Activated CD4-positive, alpha-beta T cell treated with anti-CD3 and anti-CD28 coated beads for 24 hours (primary cell): ENCODE data around the gene SALL3.

ENCODE experiments used
- DNase-seq, 2 donors: peaks; one replicate each; pipeline ENCODE4 v3.0.0-alpha.2; 2020; ENCODE audit warnings: low read depth in 2 of 2

The SALL3 gene

DNA sequence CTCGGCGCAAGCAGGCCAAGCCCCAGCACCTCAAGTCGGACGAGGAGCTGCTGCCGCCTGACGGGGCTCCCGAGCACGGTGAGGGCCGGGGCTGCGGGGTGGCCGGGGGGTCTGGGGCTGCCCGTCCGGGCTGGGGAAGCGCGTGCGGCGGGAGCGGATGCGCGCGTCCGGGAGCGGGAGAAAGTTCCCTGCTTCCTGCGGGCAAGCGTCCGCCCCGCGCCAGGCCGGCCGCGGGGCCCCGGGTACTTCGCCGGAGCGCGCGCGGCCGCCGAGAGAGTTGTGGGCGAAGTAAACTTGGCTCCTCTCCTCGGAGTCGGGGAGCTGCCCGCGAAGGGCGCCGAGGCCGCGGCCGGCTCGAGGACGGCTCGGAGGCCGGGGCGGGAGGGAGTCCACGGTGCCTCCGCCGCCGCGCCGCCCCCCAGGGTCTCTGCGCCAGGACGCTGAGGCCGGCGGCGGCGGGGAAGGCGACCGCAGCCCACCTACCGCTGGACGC, 707 bp downstream of the SALL3 start:
- no peak for DNase-seq

DNA sequence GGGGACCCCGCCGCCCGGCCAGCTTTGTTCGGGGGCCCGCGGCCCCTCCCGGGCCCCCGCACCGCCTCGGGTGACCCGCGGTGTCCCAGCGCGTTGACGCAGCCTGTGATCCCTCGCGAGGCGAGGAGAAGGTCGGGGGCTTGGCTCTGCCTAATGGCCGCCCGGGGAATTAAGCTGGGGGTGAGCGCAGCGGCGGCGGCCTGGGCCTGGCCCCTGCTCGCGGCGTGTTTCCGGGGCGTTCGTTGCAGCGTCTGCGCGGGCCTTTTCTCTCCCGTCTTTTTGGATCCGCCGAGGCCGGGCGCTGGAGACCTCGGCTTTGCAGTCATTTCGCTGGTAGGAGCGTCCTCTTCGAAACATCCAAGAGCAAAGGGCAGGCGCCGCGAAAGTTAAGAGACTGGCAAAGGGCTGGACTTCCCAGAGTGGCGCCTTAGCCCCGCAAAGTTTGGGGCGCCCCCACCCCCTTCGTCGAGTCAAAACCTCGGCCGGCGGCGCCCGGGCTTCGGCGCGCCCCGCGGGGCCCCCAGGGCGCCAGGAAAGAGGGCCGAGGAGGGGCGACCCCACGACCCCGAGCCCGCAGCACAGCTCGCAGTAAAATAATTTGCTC, 1.3 kb downstream of the SALL3 start:
- no peak for DNase-seq

DNA sequence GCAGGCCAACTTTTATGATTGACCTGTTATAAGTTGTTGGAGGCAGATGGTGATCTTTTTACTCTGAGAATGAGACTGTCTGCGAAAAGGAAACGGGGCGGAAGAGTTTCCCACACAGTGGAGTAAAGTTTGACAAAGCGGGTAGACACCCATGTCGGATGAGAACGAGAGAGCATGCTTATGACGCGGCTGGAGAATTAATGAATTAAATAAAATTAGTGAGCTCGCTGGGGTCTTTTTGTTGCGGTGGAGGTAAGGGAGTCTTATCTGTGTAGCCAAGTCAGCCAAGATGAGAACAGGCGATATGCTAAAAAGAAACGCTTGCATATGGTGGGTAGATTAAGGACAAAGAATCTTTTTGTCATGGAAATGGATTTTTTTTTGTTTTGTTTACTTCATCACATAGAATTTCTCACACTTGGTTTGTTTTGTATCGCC, 1.8 kb downstream of the SALL3 start:
- no peak for DNase-seq

DNA sequence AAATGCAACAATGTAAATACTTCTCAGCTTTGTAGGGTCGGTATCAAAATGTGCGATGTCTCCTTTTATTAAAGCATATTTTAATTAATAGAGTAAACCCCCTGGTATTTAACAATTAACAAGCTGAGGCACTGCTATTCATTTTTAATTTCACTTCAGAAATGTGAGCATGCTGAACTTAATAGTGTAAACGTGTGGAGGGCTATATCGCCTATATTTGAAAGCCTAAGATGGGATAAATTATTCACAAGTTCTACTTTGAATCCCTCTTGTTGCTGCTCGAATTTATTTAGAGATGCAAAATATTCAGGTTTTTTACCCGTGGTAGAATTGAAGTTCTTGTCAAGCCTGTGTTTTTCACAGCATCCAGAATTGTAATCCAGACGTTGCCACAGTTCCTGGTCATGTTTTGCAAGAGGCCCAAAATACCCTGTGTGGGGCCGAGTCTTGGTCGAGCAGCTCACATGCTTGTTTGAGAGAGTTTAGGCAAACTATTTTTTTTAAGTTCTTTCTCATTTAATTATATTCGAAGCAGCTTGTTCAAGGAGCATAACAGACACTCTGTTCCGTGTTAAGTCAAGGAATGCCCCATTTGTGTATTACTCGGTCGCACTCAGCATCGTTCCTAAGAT, 2.5 kb downstream of the SALL3 start:
- no peak for DNase-seq

DNA sequence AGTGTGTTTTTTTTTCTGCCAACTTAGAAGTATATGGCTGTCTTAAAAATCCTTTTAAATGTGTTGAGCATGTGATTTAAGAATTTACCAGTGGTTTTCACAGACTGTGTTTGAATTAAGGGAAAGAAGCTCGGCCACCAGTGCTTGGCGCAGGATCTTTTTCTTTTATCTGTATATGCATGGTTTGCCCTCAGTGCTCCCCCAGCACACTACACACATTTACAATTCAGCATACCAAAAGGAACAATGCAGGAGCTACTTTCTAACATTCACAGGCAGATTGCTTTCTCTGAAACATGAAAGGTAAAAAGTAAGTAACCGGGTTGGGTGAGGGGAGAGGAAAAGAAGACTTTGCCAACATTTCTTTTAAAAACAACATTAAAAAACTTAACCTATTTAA, 3.9 kb downstream of the SALL3 start:
- DNase-seq: no peak

DNA sequence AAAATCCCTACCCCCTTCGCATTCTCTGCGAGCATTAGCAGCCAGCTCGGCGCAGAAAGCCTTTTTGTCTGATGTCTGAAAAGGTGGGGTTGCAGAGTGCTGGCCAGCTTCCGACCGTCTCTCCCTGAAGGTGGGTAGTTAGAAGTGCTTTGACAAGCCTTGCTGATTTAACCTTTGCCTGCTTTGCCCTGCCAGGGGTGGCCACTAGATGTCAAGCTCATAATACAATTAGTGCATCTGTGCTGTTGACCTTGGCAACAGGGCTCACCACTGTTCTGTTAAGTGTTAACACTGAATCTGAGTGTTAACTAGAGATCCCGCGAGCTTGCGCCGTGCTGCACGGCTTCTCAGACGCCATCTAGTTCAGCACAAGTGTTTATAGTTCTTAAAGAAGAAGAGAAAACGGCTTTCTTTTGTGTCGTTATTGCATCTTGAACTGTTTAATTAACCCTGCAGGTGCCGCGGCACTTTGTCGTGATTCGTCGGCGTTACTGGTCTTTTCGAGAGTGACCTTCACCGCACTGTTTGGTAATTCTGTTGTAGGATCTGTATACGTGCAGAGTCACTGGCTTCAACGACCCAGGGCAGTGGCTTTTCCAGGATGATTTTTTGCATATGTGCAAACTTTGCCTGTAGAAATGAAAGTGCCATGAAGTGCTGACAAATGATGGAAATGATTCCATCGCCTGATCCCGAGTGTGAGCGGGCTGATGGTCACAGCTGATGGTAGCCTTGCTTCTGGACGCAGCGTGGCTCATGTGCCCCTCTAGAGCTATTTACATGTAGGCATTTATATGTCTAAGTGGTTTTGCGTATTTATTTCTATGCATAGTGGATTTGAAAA, 5.5 kb downstream of the SALL3 start:
- no peak for DNase-seq

DNA sequence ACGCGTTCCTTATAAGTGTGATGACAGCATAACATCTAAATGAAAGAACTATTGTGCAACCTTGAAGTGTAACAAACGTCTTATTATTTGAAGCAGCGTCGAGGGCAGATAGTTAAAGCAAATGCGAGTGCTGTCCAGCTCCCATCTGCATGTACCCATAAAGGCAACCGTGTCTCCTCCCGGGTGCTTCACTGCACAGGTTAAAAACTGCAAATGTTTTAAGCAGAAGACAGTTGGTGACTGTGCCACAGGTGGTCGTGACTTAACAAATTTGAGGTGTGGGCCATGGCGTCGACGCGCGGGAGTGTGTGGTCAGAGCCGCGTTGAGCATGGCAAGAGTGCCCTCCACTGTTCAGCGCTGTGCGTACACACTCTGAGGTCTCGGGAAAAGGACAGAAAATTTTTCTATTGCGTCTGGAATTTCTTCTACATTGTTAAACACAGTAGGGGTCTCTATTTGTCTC, 6.4 kb downstream of the SALL3 start:
- DNase-seq: no peak

DNA sequence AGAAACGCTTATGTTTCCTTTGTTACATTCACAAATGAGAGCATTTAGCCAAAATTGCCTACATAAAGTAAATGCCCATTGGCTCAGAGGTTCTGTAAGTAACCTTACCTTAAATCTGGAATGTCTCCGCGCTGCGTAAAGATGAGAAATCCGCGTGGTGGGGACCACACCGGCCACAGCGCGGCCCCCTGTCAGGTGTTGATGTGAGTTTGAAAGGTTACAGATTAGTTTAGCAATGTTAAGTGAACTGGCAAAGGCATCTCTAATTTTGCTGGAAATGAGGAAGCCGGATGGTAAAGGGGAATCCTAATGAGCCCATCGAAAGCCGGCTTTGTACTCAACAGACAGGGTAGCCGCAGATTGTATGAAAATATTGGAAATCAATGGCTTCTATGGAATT, 11.8 kb downstream of the SALL3 start:
- DNase-seq: no peak

DNA sequence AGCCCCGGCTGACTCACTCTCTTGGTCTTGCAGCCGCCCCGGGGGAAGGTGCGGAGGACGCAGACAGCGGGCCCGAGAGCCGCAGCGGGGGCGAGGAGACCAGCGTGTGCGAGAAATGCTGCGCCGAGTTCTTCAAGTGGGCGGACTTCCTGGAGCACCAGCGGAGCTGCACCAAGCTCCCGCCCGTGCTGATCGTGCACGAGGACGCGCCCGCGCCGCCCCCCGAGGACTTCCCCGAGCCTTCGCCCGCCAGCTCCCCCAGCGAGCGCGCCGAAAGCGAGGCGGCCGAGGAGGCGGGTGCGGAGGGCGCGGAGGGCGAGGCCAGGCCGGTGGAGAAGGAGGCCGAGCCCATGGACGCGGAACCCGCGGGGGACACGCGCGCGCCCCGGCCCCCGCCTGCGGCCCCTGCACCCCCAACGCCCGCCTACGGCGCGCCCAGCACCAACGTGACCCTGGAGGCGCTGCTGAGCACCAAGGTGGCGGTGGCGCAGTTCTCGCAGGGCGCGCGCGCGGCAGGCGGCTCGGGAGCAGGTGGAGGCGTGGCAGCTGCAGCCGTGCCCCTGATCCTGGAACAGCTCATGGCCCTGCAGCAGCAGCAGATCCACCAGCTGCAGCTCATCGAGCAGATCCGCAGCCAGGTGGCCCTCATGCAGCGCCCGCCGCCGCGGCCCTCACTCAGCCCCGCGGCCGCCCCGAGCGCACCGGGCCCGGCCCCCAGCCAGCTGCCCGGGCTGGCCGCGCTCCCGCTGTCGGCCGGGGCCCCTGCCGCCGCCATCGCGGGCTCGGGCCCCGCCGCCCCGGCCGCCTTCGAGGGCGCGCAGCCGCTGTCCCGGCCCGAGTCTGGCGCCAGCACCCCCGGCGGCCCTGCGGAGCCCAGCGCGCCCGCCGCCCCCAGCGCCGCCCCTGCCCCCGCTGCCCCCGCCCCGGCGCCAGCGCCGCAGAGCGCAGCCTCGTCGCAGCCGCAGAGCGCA, 12.7 kb downstream of the SALL3 start:
- DNase-seq: no peak

DNA sequence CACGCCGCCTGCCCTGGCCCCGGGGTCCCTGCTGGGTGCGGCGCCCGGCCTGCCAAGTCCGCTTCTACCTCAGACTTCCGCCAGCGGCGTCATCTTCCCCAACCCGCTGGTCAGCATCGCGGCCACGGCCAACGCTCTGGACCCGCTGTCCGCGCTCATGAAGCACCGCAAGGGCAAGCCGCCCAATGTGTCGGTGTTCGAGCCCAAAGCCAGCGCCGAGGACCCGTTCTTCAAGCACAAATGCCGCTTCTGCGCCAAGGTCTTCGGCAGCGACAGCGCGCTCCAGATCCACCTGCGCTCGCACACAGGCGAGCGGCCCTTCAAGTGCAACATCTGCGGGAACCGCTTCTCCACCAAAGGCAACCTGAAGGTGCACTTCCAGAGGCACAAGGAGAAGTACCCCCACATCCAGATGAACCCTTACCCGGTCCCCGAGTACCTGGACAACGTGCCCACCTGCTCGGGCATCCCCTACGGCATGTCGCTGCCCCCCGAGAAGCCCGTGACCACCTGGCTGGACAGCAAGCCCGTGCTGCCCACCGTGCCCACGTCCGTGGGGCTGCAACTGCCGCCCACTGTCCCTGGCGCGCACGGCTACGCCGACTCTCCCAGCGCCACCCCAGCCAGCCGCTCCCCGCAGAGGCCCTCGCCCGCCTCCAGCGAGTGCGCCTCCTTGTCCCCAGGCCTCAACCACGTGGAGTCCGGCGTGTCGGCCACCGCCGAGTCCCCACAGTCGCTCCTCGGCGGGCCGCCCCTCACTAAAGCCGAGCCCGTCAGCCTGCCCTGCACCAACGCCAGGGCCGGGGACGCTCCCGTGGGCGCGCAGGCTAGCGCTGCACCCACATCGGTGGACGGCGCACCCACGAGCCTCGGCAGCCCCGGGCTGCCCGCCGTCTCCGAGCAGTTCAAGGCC, 13.7 kb downstream of the SALL3 start:
- DNase-seq: no peak

DNA sequence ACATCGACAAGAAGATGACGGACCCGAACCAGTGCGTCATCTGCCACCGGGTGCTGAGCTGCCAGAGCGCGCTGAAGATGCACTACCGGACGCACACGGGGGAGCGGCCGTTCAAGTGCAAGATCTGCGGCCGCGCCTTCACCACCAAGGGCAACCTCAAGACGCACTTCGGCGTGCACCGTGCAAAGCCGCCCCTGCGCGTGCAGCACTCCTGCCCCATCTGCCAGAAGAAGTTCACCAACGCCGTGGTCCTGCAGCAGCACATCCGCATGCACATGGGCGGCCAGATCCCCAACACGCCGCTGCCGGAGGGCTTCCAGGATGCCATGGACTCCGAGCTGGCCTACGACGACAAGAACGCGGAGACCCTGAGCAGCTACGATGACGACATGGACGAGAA, 14.4 kb downstream of the SALL3 start:
- DNase-seq: no peak

DNA sequence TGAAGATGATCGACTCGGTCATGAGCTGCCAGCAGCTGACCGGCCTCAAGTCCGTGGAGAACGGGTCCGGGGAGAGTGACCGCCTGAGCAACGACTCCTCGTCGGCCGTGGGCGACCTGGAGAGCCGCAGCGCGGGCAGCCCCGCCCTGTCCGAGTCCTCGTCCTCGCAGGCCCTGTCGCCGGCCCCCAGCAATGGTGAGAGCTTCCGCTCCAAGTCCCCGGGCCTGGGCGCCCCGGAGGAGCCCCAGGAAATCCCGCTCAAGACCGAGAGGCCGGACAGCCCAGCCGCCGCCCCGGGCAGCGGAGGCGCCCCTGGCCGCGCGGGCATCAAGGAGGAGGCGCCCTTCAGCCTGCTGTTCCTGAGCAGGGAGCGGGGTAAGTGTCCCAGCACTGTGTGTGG, 14.9 kb downstream of the SALL3 start:
- DNase-seq: no peak

DNA sequence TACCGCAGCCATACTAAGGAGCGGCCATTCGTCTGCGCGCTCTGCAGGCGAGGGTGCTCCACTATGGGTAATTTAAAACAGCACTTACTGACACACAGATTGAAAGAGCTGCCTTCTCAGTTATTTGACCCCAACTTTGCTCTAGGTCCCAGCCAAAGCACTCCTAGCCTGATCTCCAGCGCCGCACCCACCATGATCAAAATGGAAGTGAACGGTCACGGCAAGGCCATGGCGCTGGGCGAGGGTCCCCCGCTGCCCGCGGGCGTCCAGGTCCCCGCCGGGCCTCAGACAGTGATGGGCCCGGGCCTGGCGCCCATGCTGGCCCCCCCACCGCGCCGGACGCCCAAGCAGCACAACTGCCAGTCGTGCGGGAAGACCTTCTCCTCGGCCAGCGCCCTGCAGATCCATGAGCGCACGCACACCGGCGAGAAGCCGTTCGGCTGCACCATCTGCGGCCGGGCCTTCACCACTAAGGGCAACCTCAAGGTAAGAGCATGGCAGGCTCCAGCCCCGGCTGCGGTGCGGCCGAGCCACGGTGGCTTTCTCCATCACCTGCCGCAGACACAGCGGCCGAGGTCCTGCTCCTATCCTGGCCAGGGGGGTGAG, 15.5 kb downstream of the SALL3 start:
- DNase-seq: no peak

DNA sequence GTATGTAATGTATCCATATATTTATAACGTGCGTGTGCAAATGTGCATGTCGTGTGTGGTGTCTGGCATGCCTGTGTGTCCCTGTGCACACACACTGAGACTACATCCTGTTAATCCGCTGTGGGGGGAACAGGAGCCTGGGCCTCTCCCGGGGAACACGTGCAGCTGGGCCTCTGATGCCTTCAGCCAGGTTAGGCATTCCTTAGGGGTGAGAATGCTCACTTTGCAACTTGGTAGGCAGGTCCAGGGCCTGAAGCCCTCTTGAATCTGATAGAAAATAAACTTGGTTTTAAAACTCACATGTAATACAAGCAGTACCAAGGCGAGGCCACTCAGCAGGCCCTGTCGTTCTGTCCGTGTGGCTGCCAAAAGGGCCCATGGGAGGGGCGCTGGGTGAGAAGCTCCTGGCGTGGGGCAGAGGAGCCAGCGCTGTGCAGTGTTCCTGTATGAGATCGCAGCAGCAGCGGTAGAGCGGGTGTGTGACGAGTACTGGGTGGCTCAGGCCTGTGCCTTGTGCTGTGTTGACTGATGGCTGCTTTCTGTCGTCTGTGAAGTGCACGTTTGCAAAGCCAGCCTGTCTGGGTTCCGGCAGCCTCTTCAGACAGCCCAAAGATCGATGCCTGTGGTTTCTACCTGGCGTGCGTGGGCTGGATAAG, 16.2 kb downstream of the SALL3 start:
- DNase-seq: no peak

DNA sequence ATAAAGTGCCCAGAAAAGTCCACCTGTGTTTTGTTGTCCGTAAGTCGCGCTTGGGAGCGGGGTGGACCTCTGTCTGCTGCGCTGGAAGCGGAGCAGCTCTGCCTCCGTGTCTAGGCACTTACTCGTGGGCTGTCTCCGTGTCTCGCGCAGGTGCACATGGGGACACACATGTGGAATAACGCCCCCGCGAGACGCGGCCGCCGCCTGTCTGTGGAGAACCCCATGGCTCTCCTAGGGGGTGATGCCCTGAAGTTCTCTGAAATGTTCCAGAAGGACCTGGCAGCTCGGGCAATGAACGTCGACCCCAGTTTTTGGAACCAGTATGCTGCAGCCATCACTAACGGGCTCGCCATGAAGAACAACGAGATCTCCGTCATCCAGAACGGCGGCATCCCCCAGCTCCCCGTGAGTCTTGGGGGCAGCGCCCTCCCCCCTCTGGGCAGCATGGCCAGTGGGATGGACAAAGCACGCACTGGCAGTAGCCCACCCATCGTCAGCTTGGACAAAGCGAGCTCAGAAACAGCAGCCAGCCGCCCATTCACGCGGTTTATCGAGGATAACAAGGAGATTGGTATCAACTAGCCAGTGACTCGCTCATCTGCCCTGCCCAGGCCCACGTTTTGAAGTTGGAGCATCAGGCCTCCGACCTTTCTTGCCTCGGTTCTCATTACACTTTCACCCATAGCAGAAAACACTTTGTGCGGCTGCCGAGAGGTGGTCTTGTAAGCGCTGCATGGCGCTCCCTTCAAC, 17.3 kb downstream of the SALL3 start:
- DNase-seq: no peak

DNA sequence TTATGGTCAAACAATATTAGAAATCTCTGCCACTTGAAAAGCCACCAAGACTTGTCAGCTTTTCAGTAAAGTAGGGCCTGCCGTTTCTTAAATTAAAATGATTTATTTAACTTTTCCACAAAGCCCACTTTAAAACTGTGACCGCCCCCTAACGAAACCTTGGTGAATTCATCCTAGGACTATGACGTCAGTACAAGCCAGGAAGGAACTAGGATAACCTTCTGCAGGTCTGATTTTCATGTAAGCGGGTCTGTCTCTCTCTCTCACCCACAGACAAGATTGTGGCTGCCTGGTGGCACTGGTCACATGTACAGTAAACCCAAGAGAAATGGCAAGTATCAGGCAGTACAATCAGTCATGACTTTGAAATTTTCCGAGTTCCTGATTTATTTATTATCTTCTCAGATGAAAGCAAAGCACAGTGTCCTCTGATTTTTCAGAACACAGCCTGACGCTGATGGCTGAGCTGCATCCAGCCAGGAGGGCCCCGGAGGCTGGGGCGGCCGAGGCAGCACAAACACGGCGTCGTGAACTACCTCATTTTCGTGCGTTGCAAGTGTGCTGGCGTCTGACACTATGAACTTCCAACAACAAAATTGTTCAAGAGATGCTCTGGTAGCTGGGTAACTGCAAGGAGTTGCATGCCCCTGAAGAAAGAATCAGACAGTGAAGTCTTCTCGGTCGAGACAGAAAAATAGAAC, 18.9 kb downstream of the SALL3 start:
- no peak for DNase-seq

DNA sequence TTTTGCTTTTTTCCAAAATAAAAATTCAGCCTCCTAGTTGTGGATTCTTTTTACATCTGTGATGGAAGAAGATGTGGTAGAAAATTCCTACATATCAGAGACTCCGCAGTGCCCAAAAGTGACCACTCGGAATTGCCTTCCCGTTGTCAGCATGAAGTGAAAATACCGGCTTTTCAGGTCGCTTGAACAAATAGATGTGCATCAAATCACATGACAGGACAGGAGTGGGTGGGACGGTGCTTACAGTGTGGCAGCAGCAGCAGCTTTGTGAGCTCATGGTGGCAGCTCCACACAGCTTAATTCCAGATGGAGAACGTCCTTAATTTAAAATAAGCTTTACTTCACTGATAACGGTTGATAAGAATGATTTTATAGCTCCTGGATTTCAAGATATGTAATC, 20.3 kb downstream of the SALL3 start:
- DNase-seq: no peak

DNA sequence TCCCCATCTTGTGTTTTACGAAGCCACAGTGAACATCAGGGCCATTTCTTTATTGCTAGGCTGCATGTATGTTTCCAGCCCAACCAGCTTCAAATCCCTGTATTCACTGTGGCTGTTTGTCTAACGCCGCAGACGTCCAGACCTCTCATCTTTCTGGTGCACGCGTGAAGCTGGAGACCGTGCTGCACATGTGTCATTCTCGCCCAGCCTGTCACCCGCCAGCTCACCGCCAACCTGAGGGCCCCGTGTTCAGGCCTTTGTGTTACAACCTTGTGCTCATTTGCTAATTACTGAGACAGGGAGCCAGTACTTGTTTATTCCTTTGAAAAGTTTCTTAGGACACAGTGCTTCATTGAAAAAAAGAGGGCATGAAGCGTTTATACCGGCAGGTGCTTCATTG, 21.4 kb downstream of the SALL3 start:
- no peak for DNase-seq
